Measurements from ENCODE around the gene PBRM1. TPM values are rescaled to one million over a fixed set of nuclear protein-coding genes. Genes with fewer than 3 reads are reported as not detected.
A peak's percentile ranks its signal among the peaks of the same experiment; 100 is the strongest.

PBRM1 gene
- total RNA-seq, 1 donor: 74.3 TPM

DNA sequence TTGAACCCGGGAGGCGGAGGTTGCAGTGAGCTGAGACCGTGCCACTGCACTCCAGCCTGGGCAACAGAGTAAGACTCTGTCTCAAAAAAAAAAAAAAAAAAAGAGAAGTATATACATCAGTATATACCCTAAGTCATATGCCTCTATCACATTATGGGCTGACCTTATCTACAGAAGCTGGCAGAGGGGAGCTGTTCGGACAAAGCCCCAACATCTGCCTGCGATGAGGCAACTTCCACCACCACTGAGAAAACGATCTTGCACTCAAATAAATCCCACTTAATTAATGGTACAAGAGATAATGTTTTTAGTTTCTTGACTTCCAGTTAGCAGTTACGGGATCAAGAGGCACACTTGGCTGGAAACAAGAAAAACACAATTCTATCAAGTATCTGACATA is 17.6 kb upstream of the PBRM1 start:
- H3K4me3 ChIP-seq (ENCODE audit: low read depth, low read length): peak overlapping the region; percentile 94
- TF ChIP-seq, protein P1, sequence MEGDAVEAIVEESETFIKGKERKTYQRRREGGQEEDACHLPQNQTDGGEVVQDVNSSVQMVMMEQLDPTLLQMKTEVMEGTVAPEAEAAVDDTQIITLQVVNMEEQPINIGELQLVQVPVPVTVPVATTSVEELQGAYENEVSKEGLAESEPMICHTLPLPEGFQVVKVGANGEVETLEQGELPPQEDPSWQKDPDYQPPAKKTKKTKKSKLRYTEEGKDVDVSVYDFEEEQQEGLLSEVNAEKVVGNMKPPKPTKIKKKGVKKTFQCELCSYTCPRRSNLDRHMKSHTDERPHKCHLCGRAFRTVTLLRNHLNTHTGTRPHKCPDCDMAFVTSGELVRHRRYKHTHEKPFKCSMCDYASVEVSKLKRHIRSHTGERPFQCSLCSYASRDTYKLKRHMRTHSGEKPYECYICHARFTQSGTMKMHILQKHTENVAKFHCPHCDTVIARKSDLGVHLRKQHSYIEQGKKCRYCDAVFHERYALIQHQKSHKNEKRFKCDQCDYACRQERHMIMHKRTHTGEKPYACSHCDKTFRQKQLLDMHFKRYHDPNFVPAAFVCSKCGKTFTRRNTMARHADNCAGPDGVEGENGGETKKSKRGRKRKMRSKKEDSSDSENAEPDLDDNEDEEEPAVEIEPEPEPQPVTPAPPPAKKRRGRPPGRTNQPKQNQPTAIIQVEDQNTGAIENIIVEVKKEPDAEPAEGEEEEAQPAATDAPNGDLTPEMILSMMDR (IDR thresholded peaks at IDR 0.05; ENCODE audit: insufficient read depth, low read depth, low read length): no peak
- DNase-seq (ENCODE audit: low read depth): peak; percentile 58

DNA sequence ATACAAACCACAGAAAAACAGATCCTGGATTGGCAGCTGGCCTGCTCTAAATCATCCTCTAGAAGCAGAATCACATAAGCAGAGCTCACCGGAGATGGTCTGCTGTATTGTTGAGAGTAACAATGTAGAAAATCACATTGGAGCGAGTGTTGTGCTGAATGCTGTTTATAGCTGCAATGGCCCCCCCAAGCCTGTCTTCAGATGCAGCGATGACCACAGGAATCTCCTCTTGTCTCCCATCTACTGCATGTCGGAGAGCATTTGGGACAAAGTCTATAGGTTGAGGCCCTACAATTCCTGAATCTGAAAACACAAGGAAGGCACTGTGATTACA is 11.9 kb upstream of the PBRM1 start:
- TF ChIP-seq, protein P1 (IDR thresholded peaks at IDR 0.05; ENCODE audit: insufficient read depth, low read depth, low read length): no peak
- H3K4me3 ChIP-seq (ENCODE audit: low read depth, low read length): no peak overlapping the region
- no peak for DNase-seq (ENCODE audit: low read depth)

DNA sequence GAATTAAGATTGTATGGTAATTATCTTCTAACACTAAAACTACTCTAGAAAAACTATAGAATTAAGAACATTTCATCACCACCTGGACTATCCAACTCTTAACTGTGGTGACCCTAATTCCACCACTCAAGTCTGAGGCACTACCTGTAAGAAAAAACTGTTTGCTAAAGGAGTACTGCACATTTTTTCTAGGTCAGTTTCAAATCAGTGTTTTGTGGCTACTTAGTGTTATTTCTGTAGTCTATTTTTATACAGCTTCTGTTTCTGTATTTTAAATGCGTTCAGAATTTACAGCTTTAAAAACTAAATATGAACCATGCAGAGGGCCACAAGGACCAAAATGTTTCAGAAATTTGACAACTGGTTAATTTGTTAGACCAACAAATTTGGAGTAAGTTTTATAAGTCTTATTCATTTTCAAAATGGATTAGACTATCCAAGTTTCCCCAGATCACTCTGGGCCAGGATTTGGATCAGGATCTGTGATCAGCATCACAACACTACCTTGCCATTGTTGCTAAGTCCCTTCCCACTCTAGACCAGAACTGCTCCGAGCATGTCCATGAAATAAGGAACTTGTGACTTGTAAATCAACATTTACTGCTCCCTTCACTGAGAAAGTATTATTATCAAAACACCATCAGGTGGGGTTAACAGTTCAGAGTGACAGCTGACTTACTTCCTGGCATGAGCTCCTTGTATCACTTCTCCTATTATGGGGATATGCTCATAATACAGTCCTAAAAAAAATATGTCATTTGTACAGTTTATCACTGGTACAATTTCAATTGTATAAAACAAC is 11.3 kb upstream of the PBRM1 start:
- no peak overlapping the region for H3K4me3 ChIP-seq (ENCODE audit: low read depth, low read length)
- DNase-seq (ENCODE audit: low read depth): no peak
- TF ChIP-seq, protein P1 (IDR thresholded peaks at IDR 0.05; ENCODE audit: insufficient read depth, low read depth, low read length): no peak

DNA sequence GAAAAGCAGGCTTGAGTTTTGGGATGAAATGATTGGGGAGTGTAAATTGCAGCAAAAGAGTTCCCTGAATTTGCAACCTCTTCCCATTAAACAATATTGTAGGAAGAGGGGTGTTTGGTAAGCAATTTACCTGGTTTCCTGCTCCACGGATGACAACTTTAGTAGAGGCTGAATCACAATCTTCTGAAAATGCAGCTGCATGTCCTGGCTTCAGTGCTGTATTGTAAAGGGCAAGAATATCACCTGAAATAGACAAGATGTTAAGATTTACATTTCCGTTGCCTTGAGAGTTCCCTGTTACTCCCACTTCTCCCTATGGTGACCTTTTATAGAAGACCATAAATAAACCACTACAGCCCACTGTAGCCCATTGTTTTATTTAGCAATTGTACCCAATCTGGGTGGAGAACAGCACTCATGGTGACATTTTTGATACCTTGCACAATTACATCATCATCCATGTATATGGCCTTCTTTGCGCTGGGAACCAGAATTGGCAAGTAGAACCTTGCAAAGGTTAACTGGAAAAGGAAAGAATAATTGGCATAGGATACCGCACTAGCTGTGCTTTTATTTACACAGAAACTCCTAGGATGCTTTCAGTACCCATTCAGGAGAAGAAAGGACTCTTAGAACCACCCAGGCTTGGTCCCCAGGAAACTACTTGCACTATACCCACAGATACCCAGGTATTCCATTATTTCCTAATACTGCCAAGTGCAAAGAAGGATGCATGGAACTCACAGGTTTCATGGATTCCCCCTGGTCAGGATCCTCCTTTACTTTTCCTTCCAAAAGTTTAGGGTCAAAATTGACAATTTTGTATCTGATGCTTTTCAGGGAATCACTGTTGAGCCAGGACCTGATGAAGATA is 10.3 kb upstream of the PBRM1 start:
- DNase-seq (ENCODE audit: low read depth): no peak
- TF ChIP-seq, protein P1 (IDR thresholded peaks at IDR 0.05; ENCODE audit: insufficient read depth, low read depth, low read length): no peak
- no peak overlapping the region for H3K4me3 ChIP-seq (ENCODE audit: low read depth, low read length)

DNA sequence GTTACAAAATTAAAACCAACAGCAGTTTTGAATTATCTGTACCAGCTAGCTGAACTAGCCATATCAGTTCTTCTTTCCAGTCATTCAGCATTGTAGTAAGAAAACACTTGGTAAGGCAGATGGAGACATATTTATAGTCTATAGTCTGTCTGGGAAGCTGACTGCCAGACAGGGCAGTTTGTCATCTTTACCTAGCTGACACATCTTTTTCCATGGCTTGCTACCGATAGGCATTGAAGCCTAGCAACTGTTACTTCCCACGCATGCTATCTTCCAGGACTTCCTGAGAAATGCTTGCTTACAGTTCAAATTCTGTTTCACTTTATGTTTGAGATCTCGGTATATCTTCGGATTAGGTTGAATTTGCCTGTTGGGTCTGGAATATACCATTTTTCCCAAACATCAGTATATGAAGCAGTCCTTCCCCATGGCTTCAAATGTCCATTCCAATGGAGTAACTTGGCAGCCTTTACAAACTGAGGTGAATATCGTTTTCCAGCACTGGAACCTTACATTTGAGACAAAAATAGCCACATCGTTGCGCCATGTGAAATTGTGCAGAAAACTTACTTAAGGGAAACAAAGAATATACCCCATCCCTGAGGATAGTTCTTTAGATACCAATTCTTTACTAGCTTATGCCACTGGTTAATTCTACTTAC is 8.9 kb upstream of the PBRM1 start:
- TF ChIP-seq, protein P1 (IDR thresholded peaks at IDR 0.05; ENCODE audit: insufficient read depth, low read depth, low read length): no peak
- no peak overlapping the region for H3K4me3 ChIP-seq (ENCODE audit: low read depth, low read length)
- DNase-seq (ENCODE audit: low read depth): no peak

DNA sequence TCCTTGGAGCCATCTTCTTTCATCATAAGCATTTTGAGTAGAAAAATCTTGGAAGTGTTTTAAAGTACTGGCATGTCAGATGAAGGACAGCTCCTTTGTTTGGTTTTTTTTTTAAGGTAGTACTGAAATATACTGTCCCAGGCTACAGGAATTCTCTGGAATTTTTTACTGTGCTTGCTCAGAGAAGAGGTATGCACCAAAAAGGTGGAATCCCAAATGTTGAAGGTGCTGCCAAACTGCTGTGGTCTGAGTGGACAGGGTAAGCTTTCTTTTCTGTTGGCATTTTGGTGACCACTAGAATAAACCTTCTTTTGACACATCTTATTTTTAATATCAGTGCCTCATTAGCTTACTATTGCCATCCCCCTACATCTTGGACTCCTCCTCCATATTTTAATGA is 7.4 kb upstream of the PBRM1 start:
- DNase-seq (ENCODE audit: low read depth): no peak
- H3K4me3 ChIP-seq (ENCODE audit: low read depth, low read length): no peak overlapping the region
- TF ChIP-seq, protein P1 (IDR thresholded peaks at IDR 0.05; ENCODE audit: insufficient read depth, low read depth, low read length): no peak
